IPS-18c (cell line): ENCODE results near the gene SMC3.
"Not testable (repeated sequence)": the region's sequence is repeated elsewhere in the genome, so short reads cannot be mapped to it uniquely, and the experiment has no call there.

Experiments
- H3K4me3 ChIP-seq: 2 replicates; pipeline ENCODE4 v1.7.0; 2013; ENCODE audit warnings: low read depth, mild to moderate bottlenecking, low read length, moderate library complexity; ENCODE audit not compliant: insufficient read depth
- H3K9me3 ChIP-seq: one replicate; pipeline ENCODE4 v1.6.1; 2013; ENCODE audit warnings: mild to moderate bottlenecking, low read length, moderate library complexity; ENCODE audit not compliant: control insufficient read depth, insufficient read depth

The SMC3 gene

GRCh38 chr10:110612087-110612486 is 44.6 kb downstream of the SMC3 start:
- Histone ChIP-seq H3K9me3 (no peaks in the 10 kb centered on the region), H3K4me3 (no peak overlapping the region)

- Histone ChIP-seq H3K9me3 (no peaks in the 10 kb centered on the region), H3K4me3 (no peak overlapping the region)
Measured at GRCh38 chr10:110612629-110613028, 45.1 kb downstream of the SMC3 start.

- H3K9me3 ChIP-seq: no peaks in the 10 kb centered on the region
Measured at GRCh38 chr10:110613341-110613995, 46.0 kb downstream of the SMC3 start.

DNA sequence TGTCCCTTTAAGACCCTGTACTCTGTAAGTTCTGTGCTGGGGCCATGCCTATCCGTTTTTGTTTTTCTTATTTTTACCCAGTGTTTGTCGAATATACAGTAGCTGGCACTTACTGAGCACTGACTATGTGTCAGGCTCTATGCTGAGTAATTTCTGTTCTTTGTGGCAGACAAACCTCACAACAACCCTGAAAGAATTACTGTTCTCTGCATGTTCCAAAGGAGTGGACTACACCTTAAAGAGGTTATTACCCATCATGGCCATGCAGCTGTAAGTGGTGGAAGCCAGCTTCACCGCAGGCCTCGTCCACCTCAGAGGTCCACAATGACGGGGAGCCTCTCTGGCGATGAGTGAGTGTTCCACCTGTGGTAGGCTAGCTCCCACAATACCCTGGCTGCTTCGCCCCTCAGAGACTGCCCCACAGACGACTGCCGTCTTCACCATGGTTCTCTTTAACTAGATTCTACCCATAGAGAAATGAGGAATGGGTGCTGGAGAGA is 46.6 kb downstream of the SMC3 start:
- Histone ChIP-seq H3K9me3 (no peaks in the 10 kb centered on the region), H3K4me3 (no peak overlapping the region)

More at GRCh38 chr10:110613341-110613995, 46.0 kb downstream of the SMC3 start:
- no peak overlapping the region for H3K4me3 ChIP-seq

- H3K4me3 ChIP-seq: no peak overlapping the region
- no peaks in the 10 kb centered on the region for H3K9me3 ChIP-seq
Measured at GRCh38 chr10:110615057-110615747, 47.7 kb downstream of the SMC3 start.

GRCh38 chr10:110616493-110617033 is 49.1 kb downstream of the SMC3 start:
- H3K4me3 ChIP-seq: no peak overlapping the region
- no peaks in the 10 kb centered on the region for H3K9me3 ChIP-seq

DNA sequence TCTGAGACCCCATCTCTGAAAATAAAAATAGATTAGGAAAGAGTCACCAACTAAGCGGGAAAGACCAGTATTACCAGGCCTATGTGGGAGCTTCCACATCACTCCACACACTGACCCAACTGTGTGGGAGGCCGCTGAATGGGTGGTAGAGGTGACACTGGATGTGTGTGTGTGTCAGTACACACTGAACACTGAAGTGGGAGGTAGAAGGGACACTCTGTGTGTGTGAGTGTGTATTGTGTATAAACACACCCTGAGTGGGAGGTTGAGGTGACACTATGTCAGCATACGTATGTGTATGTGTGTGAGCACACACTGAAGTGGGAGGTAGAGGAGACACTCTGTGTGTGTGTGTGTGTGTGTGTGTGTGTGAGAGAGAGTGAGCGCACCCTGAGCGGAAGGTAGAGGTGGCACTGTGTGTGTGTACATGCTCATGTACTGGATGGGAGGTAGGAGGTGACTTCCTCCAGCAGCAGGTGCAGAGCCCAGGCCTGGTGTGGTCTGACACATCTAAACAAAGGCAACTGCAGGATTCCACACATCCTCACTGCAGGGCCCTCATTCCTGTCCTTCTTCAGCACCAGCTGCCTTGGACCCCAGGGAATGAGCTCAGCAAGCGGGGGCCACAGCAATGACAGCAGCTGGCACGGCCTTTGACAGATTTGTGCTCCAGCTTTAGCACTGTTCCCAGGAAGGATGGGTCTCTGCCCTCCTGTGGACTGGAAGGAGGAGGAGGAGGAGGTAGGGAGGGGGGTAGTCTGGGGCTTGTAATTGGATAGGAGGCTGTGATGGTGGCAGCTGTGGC is 50.1 kb downstream of the SMC3 start:
- Histone ChIP-seq H3K9me3 (no peaks in the 10 kb centered on the region), H3K4me3 (no peak overlapping the region)

GRCh38 chr10:110618230-110618610 is 50.7 kb downstream of the SMC3 start:
- H3K4me3 ChIP-seq: no peak overlapping the region
- H3K9me3 ChIP-seq: no peaks in the 10 kb centered on the region

DNA sequence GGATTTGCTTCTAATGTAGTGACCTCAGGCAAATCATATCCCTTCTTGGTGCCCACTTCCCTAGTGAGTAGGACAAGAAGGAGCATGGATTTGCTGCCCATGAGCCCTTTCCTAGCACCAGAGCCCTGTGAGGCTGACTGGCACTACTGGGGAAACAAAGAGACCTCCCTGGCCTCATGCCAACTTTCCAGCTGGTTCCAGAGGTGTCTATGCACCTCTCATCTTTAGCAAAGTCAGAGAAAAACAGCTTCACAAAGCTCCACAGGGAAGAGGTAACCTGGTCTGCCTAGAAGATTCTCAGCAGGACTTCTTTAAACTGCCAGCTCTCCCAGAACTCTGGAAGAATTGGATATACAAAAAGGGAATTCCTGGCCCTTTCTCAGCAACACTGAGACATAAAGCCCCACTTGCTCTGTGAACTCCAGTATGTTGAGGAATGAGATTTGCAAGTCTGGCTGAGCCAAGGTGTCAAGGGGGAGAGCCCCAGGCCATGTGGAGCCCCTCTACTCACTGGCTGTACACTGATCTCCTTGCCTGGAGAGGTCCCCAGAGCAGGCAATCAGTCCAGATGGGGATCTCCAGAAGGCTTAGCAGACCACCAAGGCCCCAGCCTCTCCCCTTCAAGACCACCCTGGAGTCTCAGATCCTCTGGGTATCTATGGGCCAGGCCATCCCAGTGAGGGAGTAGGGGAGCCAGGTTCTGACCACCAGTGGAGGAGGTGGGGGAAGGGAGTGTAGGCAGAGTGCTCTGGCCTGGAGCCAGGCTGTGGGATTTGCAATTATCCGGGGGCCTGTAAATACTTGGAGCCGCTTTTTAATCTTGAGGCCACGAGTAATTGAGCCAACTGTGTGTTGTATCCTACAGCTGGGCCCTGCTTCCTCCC is 52.3 kb downstream of the SMC3 start:
- Histone ChIP-seq H3K9me3 (no peaks in the 10 kb centered on the region), H3K4me3 (no peak overlapping the region)

- H3K9me3 ChIP-seq: no peaks in the 10 kb centered on the region
- no peak overlapping the region for H3K4me3 ChIP-seq
Measured at GRCh38 chr10:110620398-110620719, 52.9 kb downstream of the SMC3 start.

DNA sequence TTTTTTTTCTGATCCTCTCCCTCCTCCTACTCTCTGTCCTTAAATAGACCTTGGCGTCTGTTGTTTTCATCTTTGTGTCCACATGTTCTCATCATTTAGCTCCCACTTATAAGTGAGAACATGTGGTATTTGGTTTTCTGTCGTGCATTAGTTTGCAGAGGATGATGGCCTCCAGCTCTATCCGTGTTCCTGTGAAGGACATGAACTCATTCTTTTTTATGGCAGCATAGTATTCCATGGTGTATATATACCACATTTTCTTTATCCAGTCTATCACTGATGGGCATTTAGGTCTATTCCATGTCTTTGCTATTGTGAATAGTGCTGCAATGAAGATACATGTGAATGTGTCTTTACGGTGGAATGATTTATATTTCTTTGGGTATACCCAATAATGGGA is 55.8 kb downstream of the SMC3 start:
- H3K4me3 ChIP-seq, H3K9me3 ChIP-seq: not testable (repeated sequence)

- no peaks in the 10 kb centered on the region for H3K9me3 ChIP-seq
- no peak overlapping the region for H3K4me3 ChIP-seq
Measured at GRCh38 chr10:110625356-110625894, 57.9 kb downstream of the SMC3 start.

- Histone ChIP-seq H3K4me3 (no peak overlapping the region), H3K9me3 (no peaks in the 10 kb centered on the region)
Measured at GRCh38 chr10:110625951-110626855, 58.7 kb downstream of the SMC3 start.

DNA sequence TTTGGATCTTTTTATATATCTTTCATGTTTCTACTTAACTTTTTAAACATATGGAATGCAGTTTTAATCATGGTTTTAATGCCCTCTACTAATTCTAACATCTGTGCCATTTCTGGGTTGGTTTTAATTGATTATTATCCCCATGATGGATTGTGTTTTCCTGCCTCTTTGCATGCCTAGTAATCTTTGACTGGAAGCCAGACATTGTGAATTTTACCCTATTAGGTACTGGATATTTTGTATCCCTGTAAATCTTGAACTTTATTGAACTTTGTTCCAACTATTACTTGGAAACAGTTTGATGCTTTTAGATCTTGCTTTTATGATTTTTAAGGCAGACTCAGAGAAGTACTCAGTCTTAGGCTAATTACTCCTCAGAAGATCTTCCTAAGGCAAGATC is 60.7 kb downstream of the SMC3 start:
- no peak overlapping the region for H3K4me3 ChIP-seq
- H3K9me3 ChIP-seq: no peaks in the 10 kb centered on the region

DNA sequence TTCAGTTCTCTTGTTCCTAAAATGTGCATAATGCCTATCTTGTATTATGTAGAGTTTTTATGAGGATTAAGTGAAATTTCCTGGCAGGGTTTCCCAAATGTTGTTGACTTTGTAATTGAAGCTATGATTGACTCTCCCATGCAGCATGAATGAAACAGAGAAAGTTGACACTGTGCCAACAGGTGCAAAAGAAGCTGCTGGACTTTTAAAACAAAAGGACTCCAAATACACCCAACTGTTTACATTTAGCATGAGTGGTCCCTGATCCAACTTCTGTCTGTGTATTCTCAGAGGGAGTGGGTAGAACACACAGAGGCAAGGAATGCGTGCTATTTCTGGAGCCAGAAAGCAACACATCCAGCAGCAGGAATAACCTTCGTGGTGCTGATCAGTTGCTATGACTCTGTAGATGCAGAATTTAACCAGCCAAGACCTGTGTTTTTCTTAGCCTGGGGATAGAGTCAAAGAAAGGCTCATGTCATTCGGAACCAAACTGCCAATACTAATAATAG is 62.2 kb downstream of the SMC3 start:
- no peaks in the 10 kb centered on the region for H3K9me3 ChIP-seq
- H3K4me3 ChIP-seq: no peak overlapping the region

DNA sequence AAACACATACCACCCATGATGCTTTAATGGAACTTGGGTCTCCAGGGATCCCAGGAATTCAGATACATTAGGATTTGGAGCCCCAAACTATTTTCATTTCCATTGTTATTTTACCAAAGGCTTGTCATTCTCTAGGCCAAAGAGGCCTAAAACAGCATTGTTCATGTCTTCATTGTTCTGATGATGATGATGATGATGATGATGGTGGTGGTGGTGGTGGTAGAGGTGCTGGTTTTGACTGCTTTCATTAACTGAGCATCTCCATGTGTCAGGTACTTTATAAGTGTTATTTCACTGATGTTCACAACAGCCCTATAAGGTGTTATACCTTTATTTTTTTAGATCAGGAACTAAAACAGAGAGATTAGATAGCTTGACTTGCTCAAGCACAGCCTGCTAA is 64.4 kb downstream of the SMC3 start:
- H3K4me3 ChIP-seq: no peak overlapping the region
- H3K9me3 ChIP-seq: no peaks in the 10 kb centered on the region
